GM19468 (cell line): ENCODE results near the gene LRRK1.

Experiments
- ATAC-seq: cut with Tn5 transposase; IDR thresholded peaks from one replicate; pipeline ENCODE4 v1.9.1; 2021; ENCODE audit warnings: mild to moderate bottlenecking, moderate library complexity, moderate number of reproducible peaks; ENCODE audit not compliant: unreplicated experiment; ENCODE audit errors: extremely low read depth

LRRK1 gene

DNA sequence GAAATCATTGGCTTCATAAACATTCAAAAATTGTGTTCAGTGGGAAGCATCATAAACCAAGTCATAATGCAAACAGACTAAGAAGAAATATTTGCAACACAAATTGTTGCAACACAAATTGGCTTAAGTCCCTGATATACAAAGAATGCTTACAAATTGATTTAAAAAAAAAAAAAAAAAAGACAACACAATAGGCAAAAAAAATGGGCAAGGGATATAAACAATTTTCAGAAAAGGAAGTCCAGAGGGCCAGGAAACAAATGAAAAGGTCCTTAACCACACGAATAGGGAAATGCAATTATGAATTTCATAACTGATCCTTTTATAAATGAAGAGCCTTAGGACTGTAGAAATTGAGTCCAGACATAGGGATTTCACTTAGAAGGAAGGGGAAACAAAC is 98.9 kb downstream of the LRRK1 start:
- ATAC-seq = no peak

DNA sequence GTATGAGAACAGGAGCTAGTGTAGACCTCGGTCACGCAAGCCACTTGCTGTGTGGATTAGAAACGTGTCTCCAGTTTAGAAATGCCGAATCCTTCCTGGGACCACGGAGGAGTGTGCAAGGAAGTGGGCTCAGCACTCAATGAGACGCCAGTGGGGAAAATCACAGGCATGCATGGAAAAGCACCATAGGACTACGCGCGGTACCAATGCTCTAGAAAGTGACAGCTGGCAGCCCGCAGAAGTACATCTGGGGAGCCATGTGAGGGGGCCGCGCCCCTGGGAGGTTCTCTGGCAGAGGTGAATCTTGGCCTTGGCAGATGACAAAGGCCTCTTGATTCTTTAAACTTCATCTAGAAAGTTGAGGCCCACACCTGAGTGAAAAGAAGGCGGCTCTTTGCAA is 99.3 kb downstream of the LRRK1 start:
- no peak for ATAC-seq

DNA sequence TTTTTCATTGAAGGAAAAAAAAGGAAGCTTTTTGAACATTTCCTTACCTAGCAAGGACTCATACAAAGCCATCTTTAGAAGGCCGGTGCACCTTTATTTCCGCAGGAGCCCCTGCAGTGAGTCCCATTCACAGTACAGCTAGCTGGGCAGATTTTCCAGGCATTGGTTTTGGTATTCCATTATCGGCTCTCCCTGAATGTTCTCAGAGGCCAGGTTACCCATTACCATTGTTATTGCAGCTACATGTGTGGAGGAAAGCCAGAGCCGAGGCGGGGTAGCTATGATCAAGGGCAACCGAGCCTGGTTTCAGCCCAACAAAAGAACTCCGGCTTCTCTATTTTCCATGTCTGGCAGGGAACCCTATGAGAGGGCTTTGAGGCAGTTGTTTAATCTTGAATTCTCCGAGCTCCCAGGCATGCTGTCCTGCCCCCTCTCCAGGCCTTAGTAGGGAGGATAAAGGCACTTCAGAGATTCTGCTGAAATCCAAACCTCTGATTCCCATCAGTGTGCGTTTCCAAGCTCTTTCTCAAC is 100.3 kb downstream of the LRRK1 start:
- ATAC-seq = no peak

DNA sequence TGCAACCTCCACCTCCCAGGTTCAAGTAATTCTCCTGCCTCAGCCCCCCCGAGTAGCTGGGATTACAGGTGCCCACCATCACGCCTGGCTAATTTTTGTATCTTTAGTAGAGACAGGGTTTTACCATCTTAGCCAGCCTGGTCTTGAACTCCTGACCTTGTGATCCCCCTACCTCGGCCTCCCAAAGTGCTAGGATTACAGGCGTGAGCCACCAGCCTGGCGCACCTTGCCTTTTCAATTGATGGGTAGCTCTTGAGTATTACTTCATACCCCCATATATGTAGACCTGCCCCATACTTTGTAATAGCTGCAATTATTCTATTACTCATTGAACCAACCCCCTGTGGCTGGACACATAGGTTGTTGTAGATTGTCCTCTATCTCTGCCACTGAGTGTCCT is 101.3 kb downstream of the LRRK1 start:
- no peak for ATAC-seq

DNA sequence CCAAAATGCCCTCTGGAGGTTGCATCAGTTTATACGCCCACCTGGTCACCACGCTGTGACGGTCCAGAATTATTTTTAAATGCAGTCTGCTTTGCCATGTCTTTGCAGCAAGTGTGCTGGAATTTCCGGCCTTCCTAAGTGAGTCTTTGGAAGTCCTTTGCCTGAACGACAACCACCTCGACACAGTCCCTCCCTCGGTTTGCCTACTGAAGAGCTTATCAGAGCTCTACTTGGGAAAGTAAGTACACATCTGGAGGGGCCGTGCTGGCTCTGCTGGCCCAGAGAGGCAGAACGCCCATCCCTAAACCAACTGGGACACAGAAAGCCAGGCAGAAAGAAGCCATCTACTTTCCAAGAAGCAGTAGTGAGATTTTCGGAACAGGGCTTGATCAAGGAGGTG is 101.8 kb downstream of the LRRK1 start:
- ATAC-seq = no peak

DNA sequence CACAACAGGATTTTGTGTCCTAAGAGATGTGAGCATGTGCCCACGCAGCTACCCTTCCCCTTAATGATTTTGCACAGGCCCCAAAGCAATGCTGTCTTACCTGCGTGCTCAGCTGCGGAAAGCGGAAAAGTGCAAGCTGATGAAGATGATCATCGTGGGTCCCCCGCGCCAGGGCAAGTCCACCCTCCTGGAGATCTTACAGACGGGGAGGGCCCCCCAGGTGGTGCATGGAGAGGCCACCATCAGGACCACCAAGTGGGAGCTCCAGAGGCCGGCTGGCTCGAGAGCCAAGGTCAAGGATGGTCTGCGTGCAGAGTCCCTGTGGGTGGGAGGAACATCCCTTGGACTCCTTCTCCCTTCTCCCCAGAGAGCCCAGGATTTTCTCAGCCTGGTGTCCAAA is 103.1 kb downstream of the LRRK1 start:
- ATAC-seq = no peak

DNA sequence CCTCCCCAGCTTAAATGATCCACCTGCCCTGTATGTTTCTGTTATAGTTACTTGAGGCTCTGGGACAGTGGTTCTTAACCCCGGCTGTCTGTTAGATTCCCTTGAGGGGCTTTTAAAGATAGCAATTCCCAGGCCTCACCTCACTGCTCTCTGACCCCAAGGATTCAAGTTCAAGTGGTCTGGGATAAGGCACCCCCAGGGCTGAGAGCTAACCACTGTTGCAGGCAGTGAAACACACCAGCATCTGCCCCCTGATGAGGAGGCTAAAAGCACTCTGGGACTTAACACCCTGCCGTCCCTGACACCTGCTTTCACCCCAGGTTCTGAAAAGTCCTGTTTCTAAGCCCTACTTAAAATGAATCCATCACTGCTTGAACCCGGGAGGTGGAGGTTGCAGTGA is 103.7 kb downstream of the LRRK1 start:
- no peak for ATAC-seq

DNA sequence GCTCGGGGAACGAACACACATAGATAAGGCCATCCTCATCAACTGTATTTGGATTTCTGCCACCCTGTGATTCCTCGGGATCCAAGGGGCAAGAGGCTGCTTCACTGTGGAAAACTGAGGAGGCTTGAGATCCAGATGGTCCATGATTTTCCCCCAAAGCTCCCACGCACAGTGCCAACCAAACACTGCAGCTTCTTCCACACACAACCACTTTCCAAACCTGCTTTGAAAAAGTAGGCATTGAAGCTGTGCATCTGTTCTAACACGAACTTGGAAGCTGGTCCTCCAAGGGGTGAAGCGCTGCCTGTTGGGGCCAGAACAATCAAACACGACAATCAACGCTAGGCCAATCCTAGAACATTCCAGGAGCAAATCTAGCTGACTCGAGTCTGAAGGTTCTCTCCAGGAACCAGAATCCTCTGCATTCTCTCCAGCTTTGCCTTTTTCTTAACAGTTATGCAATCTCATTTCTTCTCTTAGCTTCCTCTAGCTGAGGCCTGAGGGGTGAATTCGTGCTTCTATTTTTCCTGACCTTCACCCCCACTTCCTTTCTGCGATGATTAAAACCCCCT is 104.4 kb downstream of the LRRK1 start:
- ATAC-seq = no peak

DNA sequence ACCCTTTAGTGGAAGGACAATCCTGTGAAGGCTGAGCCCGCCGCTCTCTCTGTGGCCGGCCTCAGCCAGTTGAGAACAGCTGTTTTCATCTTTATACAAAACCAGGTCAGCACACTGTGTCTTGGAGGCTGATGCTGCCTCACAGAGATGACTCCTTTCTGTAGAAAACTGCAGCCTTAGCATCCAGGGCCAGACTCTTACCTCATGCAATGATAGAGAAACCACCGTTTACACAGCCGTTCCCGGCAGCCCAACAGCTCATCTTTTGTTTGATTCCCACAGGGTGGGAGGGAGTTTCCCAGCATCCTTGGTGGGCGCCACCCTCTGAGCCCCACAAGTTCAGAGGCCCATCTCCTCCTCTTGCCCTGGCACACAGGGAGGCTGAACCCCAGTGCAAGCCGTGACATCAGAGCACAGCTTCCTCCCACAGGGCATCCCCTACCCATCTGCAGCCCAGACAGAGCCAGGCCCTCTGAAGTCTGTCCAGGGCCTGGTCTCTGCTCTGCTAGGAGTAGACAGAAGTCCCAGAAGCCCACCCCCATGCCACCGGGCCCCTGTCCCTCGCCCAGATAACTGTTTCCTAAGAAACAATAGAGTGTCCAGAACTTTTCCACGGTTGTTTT is 105.0 kb downstream of the LRRK1 start:
- ATAC-seq = no peak

DNA sequence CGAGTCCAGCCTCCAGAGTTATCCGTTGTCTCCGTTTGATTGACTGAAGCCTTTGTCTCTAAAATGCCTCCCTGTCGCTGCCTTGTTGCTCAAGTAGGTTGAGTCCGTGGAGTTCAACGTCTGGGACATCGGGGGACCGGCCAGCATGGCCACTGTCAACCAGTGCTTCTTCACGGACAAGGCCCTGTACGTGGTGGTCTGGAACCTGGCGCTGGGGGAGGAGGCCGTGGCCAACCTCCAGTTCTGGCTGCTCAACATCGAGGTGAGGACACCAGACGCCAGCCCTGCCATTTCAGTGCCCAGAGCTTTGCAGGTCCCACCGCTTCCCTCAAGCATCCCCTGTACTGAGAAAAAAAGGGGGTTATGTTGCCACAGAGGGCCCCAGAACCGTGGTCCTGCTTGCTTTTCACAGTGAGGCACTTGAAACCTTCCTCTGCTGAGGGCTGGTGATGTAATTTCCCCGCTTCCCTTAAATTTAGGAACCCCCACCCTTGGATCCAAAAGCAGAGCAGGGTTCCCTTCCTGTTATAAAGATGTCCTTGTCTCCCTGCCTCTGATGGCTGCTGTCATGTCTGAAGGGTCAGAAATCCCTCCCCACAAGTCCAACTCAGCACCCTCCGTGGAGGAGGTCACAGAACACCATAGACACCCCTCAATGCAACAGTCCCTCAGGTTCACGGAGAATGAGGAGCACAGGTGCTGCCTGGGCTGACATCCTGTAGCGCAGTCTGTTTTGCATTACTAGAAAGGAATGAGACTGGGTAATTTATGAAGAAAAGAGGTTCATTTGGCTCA is 105.7 kb downstream of the LRRK1 start:
- no peak for ATAC-seq

DNA sequence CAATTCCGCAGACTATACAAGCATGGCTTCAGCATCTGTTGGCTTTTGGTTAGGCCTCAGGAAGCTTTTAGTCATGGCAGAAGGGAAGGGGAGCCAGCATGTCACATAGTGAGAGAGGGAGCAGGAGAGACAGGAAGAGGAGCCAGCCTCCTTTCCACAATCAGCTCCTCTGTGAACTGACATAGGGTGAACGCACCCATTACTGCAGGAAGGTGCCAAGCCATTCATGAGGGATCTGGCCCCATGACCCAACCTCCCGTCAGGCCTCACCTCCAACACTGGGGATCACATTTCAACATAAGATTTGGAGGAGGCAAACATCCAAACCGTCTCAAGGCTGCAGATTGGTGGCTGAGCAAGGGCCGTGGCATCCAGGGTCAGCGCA is 106.3 kb downstream of the LRRK1 start:
- no peak for ATAC-seq

DNA sequence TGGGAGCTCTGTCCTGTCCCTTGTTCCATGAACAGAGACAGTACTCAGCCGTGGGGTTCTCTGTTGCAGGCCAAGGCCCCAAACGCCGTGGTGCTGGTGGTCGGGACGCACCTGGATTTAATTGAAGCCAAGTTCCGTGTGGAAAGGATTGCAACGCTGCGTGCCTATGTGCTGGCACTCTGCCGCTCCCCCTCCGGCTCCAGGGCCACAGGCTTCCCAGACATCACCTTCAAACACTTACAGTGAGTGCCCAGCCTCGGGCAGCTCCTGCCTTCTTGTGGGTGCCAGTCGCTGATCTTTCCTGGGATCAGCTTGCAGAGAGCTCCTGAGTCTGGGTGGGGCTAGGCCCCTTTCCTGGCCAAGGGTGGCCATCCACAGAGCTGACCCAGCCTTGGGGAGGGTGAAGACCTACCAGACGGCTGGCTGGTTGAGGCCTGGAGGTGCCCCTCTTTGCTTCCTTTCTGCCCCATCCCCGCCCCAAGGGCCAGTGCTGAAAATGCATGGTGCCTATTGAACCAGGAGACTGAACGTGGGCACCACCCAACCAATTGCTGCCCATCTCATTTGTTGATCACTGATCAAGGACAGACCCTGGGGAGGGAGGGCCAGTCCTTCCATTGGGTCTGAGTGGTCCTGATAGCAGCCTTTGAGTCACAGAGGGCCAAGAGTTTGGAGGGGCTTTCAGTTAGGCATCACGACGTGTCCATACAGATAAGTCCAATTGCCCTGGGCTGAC is 106.9 kb downstream of the LRRK1 start:
- ATAC-seq = no peak

DNA sequence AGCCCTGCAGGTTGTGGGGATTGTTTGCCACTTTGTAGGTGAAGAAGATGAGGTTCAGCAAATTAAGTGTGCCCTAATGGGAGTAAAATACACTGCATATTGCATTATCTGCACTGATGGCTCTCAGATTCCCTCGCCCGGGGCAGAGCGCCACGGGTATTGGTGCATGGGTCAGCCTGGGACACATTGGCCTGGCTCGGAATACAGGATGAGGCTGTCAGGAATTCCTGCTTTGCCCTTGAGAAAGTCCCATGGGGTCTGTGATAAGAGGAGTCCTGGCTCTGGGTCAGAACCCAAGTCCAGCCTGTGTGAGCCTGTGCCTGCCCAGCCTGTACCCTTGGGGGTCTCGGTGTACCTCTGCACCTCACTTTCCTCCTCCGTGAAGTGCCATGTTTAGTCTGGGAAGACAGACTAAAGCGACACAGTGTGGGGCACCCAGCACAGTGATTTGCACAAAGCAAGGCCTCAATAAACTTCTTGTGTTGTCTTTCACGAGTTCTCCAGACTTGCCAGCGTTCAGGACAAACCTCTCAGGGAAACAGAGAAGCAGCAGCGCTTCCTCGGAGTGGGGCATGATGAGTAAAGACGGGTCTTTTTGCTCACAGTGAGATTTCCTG is 107.6 kb downstream of the LRRK1 start:
- no peak for ATAC-seq

DNA sequence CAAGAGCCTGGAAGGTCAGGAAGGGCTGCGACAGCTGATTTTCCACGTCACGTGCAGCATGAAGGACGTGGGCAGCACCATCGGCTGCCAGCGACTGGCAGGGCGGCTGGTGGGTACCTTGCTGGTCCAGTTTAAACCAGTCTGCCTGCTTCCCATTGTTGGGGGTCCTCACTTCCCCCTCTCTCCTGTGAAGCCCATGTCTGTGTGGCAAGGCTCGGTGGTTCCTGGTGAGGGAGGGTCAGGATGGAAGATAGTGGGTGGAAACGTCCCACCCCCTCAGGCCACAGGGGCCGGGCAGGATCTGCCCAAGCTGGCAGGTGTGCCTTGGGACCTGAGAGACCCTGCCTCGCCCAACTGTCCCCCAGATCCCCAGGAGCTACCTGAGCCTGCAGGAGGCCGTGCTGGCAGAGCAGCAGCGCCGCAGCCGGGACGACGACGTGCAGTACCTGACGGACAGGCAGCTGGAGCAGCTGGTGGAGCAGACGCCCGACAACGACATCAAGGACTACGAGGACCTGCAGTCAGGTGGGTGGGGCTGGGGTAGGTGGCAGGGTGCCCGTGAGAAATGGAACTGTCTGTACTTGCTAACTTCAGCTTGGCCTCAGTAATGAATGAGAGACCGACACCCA is 108.2 kb downstream of the LRRK1 start:
- no peak for ATAC-seq

DNA sequence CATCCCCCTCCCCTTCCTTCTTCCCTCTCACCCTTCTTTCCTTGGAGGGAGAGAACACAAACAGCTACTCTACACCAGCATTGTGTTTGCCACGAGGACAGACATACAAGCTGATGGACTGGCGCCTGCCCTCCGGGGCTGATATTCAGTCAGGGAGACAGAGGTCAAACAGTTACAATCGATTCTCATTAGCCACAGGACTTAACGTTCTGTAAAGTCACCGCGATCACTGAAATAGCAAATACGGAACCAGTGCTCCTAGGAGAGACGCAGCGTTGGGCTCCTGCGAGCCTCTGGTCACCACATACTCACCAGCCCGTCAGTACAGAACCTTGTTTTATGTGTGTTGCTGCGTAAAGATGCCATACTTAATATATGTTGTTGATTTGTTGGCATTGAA is 108.8 kb downstream of the LRRK1 start:
- ATAC-seq = no peak

DNA sequence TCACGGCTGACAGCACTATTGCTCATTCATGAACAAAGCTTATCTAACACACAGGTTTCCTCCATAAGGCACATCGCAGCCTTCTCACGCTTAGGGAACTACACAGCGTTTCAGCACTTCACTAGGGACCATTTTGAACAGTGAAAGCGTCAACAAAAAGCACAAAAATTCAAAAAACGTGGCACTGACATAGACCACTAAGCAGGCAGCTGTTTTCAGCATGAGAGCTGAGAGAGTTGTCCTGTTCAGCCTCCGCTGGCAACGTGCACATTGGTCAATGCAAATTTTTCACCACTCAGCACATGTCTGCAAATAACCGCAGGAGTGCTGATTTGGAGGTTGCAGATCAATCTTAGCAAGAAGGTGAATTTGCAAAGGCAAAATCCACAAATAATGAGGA is 109.2 kb downstream of the LRRK1 start:
- ATAC-seq = no peak

DNA sequence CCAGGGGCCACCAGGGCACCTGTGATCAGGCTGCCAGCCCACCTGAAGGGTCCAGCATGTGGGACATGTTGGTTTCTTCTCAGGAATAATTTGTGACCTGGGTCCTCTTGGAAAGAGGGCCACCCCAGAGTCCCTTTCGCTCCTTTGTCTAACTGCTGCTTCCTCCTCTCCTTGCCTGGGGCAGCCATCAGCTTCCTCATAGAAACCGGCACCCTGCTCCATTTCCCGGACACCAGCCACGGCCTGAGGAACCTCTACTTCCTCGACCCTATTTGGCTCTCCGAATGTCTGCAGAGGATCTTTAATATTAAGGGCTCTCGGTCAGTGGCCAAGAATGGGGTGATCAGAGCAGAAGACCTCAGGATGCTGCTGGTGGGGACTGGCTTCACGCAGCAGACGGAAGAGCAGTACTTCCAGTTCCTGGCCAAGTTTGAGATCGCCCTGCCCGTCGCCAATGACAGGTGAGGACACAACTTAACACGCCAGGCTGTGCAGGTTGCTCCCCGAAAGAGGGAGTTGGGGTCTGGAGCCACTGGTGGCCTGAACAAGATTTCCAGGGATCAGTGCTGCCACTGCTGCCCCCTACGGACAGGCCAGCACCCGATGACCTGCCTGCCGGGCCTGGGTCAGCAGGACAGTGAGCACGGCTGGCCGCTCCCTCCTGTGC is 109.7 kb downstream of the LRRK1 start:
- ATAC-seq = no peak

DNA sequence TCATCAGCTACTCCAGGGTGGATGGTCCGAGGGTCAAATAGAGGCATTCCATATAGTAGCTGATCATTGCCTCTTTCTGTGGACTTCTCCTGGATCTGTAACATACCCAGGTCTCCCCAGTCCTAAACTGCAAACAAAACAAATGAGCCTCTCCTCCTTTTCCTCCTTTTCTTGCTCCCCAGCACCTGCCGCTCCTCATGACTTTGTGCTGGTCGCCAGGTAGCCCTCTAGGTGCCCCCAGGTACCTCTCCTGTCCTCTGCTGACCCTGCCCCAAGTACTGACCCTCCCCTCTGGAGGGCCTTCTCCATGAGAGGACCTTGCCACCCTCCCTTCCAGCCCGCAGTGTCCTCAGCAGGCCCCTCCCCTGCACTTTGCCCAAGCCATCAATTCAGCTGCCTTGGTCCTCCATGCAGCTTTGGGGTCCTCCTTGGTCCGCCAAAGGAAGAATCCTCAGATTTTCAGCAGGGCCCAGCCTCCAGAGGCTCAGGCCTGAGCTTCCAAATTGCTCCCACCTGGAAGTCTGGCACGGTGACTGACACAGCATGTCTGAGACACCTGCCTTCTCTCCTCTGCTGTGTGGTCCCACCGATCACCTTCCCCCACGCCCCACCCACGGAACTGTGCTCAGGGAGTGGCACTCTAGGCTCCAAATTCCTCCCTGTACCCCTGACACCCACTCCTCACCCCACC is 111.0 kb downstream of the LRRK1 start:
- no peak for ATAC-seq

DNA sequence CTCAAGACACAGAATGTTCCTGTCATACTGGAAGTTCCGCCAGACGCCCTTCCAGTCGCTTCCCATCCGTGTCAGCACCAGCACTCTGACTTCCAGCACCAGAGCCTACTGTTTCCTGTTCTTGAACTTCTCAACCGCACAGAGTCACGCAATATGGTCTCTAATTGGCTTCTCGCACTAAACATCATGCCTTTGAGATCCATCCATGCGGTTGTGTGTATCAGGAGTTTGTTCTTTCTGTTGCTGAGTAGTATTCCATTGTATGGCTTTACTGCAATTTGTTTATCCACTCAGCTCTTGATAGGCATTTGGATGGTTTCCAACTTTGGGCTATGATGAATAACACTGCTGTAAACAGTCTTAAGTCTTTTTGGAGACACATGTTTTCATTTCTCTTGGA is 112.1 kb downstream of the LRRK1 start:
- ATAC-seq = no peak
